Caco-2 (cell line): ENCODE data around the gene OSTN. TPM values are rescaled to one million over a fixed set of nuclear protein-coding genes. Genes with fewer than 3 reads are reported as not detected.

ENCODE experiments used
- BruUV-seq: library from RNA; stranded (reverse); fragments of 400-500 nt; replicated peaks from 2 replicates; lab custom pipeline; 2021; lab: Mats Ljungman, UMichigan
- CTCF ChIA-PET: fragments of 300-600 bp; sonication (Branson Sonifier 250); formaldehyde crosslinking; loops from one replicate; lab custom pipeline; 2022; ENCODE audit warnings: antibody characterized with exemption; lab: Charles Lee
- POLR2A ChIA-PET: fragments of 300-600 bp; sonication (Branson Sonifier 250); formaldehyde crosslinking; loops from one replicate; lab custom pipeline; 2022; ENCODE audit warnings: antibody characterized with exemption; lab: Charles Lee
- DNase-seq, 2 experiments: peaks; one replicate each; pipeline versions ENCODE4 v3.0.0 to v3.0.0-alpha.2; 2020 to 2022
- H3K27me3 ChIP-seq: replicated peaks from 2 replicates; pipeline ENCODE4 v1.6.0; 2011; ENCODE audit warnings: low read length; ENCODE audit not compliant: control insufficient read depth, insufficient read depth
- H3K36me3 ChIP-seq: 2 replicates; pipeline ENCODE4 v1.5.1; 2011; ENCODE audit warnings: low read length; ENCODE audit not compliant: control insufficient read depth, insufficient read depth
- H3K4me1 ChIP-seq: fragments of 250-450 bp; sonication (Bioruptor Pico); 2 replicates; pipeline ENCODE4 v1.5.1; 2020; ENCODE audit warnings: mild to moderate bottlenecking
- H3K4me3 ChIP-seq: 2 replicates; pipeline ENCODE4 v1.5.1; 2011; ENCODE audit warnings: low read depth, mild to moderate bottlenecking, control low read depth, low read length
- H3K9me3 ChIP-seq: fragments of 250-450 bp; sonication (Bioruptor Pico); 2 replicates; pipeline ENCODE4 v1.5.1; 2020; ENCODE audit warnings: mild to moderate bottlenecking, moderate library complexity
- H3K27ac Mint-ChIP-seq: one replicate; pipeline ENCODE4 v1.8.0; 2022; ENCODE audit warnings: mixed read lengths; ENCODE audit not compliant: unreplicated experiment
- H3K27me3 Mint-ChIP-seq: one replicate; pipeline ENCODE4 v1.8.0; 2022; ENCODE audit warnings: mixed read lengths; ENCODE audit not compliant: insufficient read depth, unreplicated experiment
- H3K36me3 Mint-ChIP-seq: one replicate; pipeline ENCODE4 v1.8.0; 2022; ENCODE audit warnings: mild to moderate bottlenecking, mixed read lengths; ENCODE audit not compliant: insufficient read depth, unreplicated experiment
- H3K4me1 Mint-ChIP-seq: one replicate; pipeline ENCODE4 v1.8.0; 2022; ENCODE audit warnings: low read depth, mixed read lengths; ENCODE audit not compliant: unreplicated experiment
- H3K4me3 Mint-ChIP-seq: one replicate; pipeline ENCODE4 v1.8.0; 2022; ENCODE audit warnings: mild to moderate bottlenecking, moderate library complexity, mixed read lengths; ENCODE audit not compliant: unreplicated experiment
- H3K9me3 Mint-ChIP-seq: one replicate; pipeline ENCODE4 v1.8.0; 2022; ENCODE audit warnings: mixed read lengths; ENCODE audit not compliant: unreplicated experiment
- CTCF ChIP-seq, 2 experiments: fragments of 200-600 bp in 1 of 2; IDR thresholded peaks; 1 replicate in 1 of 2; 2 replicates in 1 of 2; pipeline versions ENCODE4 v1.5.1 to v1.8.0; 2011 to 2022; ENCODE audit warnings: antibody characterized with exemption in 1 of 2, control low read depth in 1 of 2, inconsistent platforms in 1 of 2, low read depth in 1 of 2, low read length in 1 of 2, mild to moderate bottlenecking in 1 of 2, moderate library complexity in 1 of 2; ENCODE audit not compliant: insufficient read depth in 1 of 2, severe bottlenecking in 1 of 2, unreplicated experiment in 1 of 2
- intact Hi-C: fragments of 100-400 bp; cut with micrococcal nuclease; formaldehyde crosslinking; loops from one replicate; pipeline ENCODE4 v1.10.0; 2022; ENCODE audit not compliant: unreplicated experiment
- total RNA-seq: library from RNA; stranded (reverse); gene quantifications from 2 replicates; pipeline ENCODE4 v1.2.3, GENCODE V29; 2022

Gene OSTN
- total RNA-seq, 1 experiment from 2014 or later, result not detected

DNA sequence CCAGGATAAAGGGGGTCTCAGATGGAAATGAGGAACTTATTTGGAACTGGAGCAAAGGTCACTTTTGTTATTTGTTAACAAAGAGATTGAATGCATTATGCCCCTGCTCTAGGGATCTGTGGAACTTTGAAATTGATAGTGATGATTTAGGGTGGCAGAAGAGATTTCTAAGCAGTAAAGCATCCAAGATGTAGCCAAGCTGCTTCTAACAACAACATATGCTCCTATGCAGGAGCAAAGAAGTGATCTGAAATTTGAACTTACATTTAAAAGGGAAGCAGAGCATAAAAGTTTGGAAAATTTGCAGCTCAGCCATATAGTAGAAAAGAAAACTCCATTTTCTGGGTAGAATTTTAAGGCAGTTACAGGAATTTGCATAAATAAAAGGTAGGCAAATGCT is 99.8 kb downstream of the OSTN start:
- Mint-ChIP-seq H3K27ac (no peak overlapping the region), H3K36me3 (no peaks in the 10 kb centered on the region), H3K4me3 (no peak overlapping the region), H3K27me3 (no peaks in the 10 kb centered on the region), H3K4me1 (peaks cover 13% of the 10 kb centered on the region), H3K9me3 (no peaks in the 10 kb centered on the region)
- BruUV-seq, result no TSS peak
- intact Hi-C loops, result no loop called here
- Histone ChIP-seq H3K4me3 (no peak overlapping the region), H3K9me3 (no peaks in the 10 kb centered on the region), H3K4me1 (peaks cover 4% of the 10 kb centered on the region; the same call in 1 of the 2 replicates), H3K27me3 (no peaks in the 10 kb centered on the region), H3K36me3 (no peaks in the 10 kb centered on the region)
- no peak for DNase-seq
- ChIA-PET CTCF (no interaction called here), POLR2A (no interaction called here)
- TF ChIP-seq CTCF (IDR thresholded peaks at IDR 0.05; ENCODE audit: insufficient read depth in 1 of 2, low read depth in 1 of 2, low read length in 1 of 2, severe bottlenecking in 1 of 2, unreplicated experiment in 1 of 2), result no peak

- Histone ChIP-seq H3K4me3 (no peak overlapping the region), H3K9me3 (no peaks in the 10 kb centered on the region), H3K27me3 (no peaks in the 10 kb centered on the region), H3K36me3 (no peaks in the 10 kb centered on the region), H3K4me1 (peaks cover 4% of the 10 kb centered on the region; the same call in 1 of the 2 replicates)
- H3K36me3 Mint-ChIP-seq, result no peaks in the 10 kb centered on the region
- no TSS peak for BruUV-seq
- ChIA-PET CTCF (no interaction called here), POLR2A (no interaction called here)
- no peaks in the 10 kb centered on the region for H3K27me3 Mint-ChIP-seq
- no peak for DNase-seq
- no peak overlapping the region for H3K27ac Mint-ChIP-seq
- intact Hi-C loops, result no loop called here
- H3K9me3 Mint-ChIP-seq, result no peaks in the 10 kb centered on the region
- no peak for TF ChIP-seq CTCF (IDR thresholded peaks at IDR 0.05; ENCODE audit: insufficient read depth in 1 of 2, low read depth in 1 of 2, low read length in 1 of 2, severe bottlenecking in 1 of 2, unreplicated experiment in 1 of 2)
- no peak overlapping the region for H3K4me3 Mint-ChIP-seq
- H3K4me1 Mint-ChIP-seq, result peaks cover 13% of the 10 kb centered on the region
Measured at GRCh38 chr3:191300422-191300821, 101.4 kb downstream of the OSTN start.

DNA sequence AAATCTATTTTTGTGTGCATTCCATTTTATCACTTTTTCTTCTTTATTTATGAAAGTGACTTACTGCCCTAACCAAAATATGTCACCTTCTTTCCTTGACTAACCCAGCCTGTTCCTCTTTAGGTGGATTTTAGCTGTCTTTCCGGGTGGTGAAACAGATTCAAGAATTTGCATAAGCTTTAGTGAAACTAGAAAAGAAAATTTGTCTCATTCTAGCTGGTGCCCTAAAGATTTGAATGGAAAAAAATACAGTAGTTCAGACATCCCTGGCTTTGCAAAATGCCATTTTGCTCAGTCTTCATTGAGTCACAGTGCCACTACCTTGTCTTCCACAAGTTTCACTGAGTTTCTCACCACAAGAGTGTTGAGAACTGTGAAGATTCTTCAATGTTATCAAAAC is 102.0 kb downstream of the OSTN start:
- no peak overlapping the region for H3K27ac Mint-ChIP-seq
- no peak for DNase-seq
- H3K36me3 ChIP-seq, result no peaks in the 10 kb centered on the region
- peaks cover 13% of the 10 kb centered on the region for H3K4me1 Mint-ChIP-seq
- no peaks in the 10 kb centered on the region for H3K9me3 Mint-ChIP-seq
- no peak overlapping the region for H3K4me3 ChIP-seq
- H3K27me3 Mint-ChIP-seq, result no peaks in the 10 kb centered on the region
- no TSS peak for BruUV-seq
- intact Hi-C loops, result no loop called here
- H3K4me1 ChIP-seq, result peaks cover 4% of the 10 kb centered on the region; the same call in 1 of the 2 replicates
- H3K27me3 ChIP-seq, result no peaks in the 10 kb centered on the region
- no peak overlapping the region for H3K4me3 Mint-ChIP-seq
- POLR2A ChIA-PET, result interaction anchor here (0.7 kb wide), 1 partner anchor 76 kb away, joined by 5 read pairs; no protein-coding TSS in a partner anchor
- no peaks in the 10 kb centered on the region for H3K36me3 Mint-ChIP-seq
- CTCF ChIA-PET, result no interaction called here
- no peak for TF ChIP-seq CTCF (IDR thresholded peaks at IDR 0.05; ENCODE audit: insufficient read depth in 1 of 2, low read depth in 1 of 2, low read length in 1 of 2, severe bottlenecking in 1 of 2, unreplicated experiment in 1 of 2)
- no peaks in the 10 kb centered on the region for H3K9me3 ChIP-seq
